Psoas muscle (tissue), 8 donors: ENCODE measurements around the gene RNF135. TPM values are rescaled to one million over a fixed set of nuclear protein-coding genes. Genes with fewer than 3 reads are reported as not detected.
A peak's percentile ranks its signal among the peaks of the same experiment; 100 is the strongest.
"Not testable (repeated sequence)": the region's sequence is repeated elsewhere in the genome, so short reads cannot be mapped to it uniquely, and the experiment has no call there.

ENCODE experiments used
- ATAC-seq, 4 donors: fragments of 200-7000 bp; cut with Tn5 transposase; one replicate each; pipeline ENCODE4 v1.9.1; 2020; ENCODE audit warnings: moderate library complexity in 3 of 4, mild to moderate bottlenecking in 2 of 4
- DNase-seq, 2 donors: peaks; one replicate each; pipeline ENCODE4 v3.0.0-alpha.2; 2020
- H3K27ac ChIP-seq: fragments of 200-600 bp; one replicate; pipeline ENCODE4 v1.8.0; 2022
- H3K27me3 ChIP-seq, 3 donors: fragments of 200-600 bp in 1 of 3; one replicate each; pipeline versions ENCODE4 v1.6.1 to v1.8.0; 2013 to 2022; ENCODE audit warnings: low read length in 2 of 3, mild to moderate bottlenecking in 2 of 3, moderate library complexity in 1 of 3; ENCODE audit not compliant: insufficient read depth in 3 of 3
- H3K36me3 ChIP-seq, 2 donors: fragments of 200-600 bp in 1 of 2; one replicate each; pipeline versions ENCODE4 v1.6.1 to v1.8.0; 2013 to 2022; ENCODE audit warnings: low read depth in 1 of 2, mild to moderate bottlenecking in 1 of 2, moderate library complexity in 1 of 2; ENCODE audit not compliant: insufficient read depth in 1 of 2
- H3K4me1 ChIP-seq: fragments of 200-600 bp; one replicate; pipeline ENCODE4 v1.8.0; 2022
- H3K4me3 ChIP-seq: fragments of 200-600 bp; one replicate; pipeline ENCODE4 v1.8.0; 2022; ENCODE audit warnings: mild to moderate bottlenecking
- H3K9me3 ChIP-seq: fragments of 200-600 bp; one replicate; pipeline ENCODE4 v1.8.0; 2022
- WGBS, 3 donors: extraction: QIAGEN DNeasy Blood & Tissue Kit; methylation state at CpG; one replicate each; pipeline versions ENCODE4 v1.1.6 to v1.1.7; 2013; 5-methylcytosine and 5-hydroxymethylcytosine counted together
- intact Hi-C, 2 donors: fragments of 100-400 bp; cut with DNase I; formaldehyde crosslinking; loops; one replicate each; pipeline versions ENCODE4 v1.11.0 to v1.14.2; 2022
- polyA plus RNA-seq, 3 donors: library from polyadenylated mRNA; stranded (reverse); fragments of 200-250 nt; gene quantifications; one replicate each; pipeline ENCODE4 v1.2.3, GENCODE V29; 2013
- total RNA-seq, 4 donors: library from RNA; stranded (reverse); fragmentation: NEBNext Ultra II Directional in 2 of 4; extraction: Animal tissue kit (Norgen Biotek cat#: 25700) in 2 of 4; gene quantifications; one replicate each; pipeline versions ENCODE4 v1.2.1 to v1.2.4, GENCODE V29; 2021 to 2023
- TF ChIP-seq, protein P1 (sequence below): fragments of 200-600 bp; IDR thresholded peaks from one replicate; pipeline ENCODE4 v1.8.0; 2022; ENCODE audit warnings: antibody characterized with exemption
- donor health status: healthy with polysubstance abuse.
- donor health status: DM: no; HTN: no; CAD: no; lungs with moderate emphysema.
- donor health status: Bipolar disorder and iron deficiency.
- donor health status: healthy.
- donor health status: DM: yes; HTN: yes; CAD: no.
- donor health status: DM: no; HTN: no; CAD: no.
- donor health status: DM: no; HTN: no; CAD: no.
- donor health status: DM: yes; HTN: yes; CAD: no.

Gene RNF135
- total and polyA plus RNA-seq, 7 donors, result 2.4 to 7.3 (median 5.8) TPM

DNA sequence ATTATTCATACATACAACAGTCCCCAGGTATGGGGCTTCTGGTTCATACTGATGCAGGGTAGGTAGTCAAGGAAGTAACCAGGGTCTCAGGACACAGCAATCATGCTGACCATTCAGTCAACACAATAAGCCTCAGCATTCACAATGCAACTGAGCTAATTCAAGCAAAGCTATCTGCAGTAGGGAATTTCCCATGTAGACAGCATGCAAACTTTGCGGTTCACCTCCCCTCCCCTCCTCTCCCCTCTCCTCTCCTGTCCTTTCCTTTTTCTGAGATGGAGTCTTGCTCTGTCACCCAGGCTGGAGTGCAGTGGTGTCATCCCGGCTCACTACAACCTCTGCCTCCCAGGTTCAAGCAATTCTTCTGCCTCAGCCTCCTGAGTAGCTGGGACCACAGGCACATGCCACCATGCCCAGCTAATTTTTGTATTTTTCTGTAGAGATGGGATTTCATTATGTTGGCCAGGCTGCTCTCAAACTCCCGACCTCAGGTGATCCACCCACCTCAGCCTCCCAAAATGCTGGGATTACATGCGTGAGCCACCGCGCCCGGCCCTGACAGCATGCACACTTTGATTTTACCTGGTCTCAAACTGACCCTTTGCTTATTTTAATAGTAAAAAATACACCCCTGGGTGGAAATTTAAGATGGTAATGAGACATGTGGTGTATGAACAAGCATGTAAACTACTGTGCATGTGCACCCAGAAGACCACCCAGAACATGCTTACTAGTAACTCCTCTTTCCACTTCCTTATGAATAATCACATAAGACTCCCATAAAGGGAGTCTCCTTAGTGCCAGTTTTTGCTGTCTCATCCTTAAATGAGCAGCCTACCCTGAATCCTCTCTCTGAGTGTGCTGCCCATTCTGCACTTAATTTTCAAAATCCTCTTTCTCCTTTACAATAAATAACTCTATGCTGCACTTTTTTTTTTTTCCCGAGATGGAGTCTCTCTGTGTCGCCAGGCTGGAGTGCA is 9.3 kb upstream of the RNF135 start:
- ATAC-seq, result no peak
- peak in 1 of 2 donors; percentile 10 for DNase-seq
- H3K9me3 ChIP-seq, result no peaks in the 10 kb centered on the region
- no peak overlapping the region for H3K27ac ChIP-seq
- H3K4me3 ChIP-seq, result no peak overlapping the region
- no peaks in the 10 kb centered on the region for H3K27me3 ChIP-seq
- 80 to 85% (median 84%) methylated on average over 9 of the region's 9 CpGs for WGBS, 3 donors
- intact Hi-C loops, result no loop called here
- H3K36me3 ChIP-seq, result no peaks in the 10 kb centered on the region
- TF ChIP-seq, protein P1, sequence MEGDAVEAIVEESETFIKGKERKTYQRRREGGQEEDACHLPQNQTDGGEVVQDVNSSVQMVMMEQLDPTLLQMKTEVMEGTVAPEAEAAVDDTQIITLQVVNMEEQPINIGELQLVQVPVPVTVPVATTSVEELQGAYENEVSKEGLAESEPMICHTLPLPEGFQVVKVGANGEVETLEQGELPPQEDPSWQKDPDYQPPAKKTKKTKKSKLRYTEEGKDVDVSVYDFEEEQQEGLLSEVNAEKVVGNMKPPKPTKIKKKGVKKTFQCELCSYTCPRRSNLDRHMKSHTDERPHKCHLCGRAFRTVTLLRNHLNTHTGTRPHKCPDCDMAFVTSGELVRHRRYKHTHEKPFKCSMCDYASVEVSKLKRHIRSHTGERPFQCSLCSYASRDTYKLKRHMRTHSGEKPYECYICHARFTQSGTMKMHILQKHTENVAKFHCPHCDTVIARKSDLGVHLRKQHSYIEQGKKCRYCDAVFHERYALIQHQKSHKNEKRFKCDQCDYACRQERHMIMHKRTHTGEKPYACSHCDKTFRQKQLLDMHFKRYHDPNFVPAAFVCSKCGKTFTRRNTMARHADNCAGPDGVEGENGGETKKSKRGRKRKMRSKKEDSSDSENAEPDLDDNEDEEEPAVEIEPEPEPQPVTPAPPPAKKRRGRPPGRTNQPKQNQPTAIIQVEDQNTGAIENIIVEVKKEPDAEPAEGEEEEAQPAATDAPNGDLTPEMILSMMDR, result no peak
- no peaks in the 10 kb centered on the region for H3K4me1 ChIP-seq

GRCh38 chr17:30964312-30964711 is 6.5 kb upstream of the RNF135 start:
- H3K27me3 ChIP-seq, H3K9me3 ChIP-seq, ATAC-seq, H3K4me3 ChIP-seq, intact Hi-C loops, H3K4me1 ChIP-seq, H3K27ac ChIP-seq, H3K36me3 ChIP-seq: not testable (repeated sequence)
- peak in 1 of 2 donors; percentile 29 for DNase-seq
- WGBS, 3 donors, result 91 to 96% (median 91%) methylated on average over 8 of the region's 8 CpGs

DNA sequence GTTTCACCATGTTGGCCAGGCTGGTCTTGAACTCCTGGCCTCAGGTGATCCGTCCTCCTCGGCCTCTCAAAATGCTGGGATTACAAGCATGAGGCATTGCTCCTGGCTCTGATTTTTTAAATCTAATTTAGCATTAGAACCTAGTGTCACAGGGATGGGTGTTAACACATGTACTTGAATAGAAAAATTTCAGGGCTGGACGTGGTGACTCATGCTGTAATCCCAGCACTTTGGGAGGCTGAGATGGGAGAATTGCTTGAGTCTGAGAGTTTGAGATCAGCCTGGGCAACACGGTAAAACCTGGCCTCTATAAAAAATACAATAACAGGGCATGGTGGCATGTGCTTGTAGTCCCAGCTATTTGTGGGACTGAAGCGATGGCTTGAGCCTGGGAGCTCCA is 6.0 kb upstream of the RNF135 start:
- intact Hi-C loops, result no loop called here
- TF ChIP-seq, protein P1, result no peak
- Histone ChIP-seq H3K27ac (no peak overlapping the region), H3K27me3 (no peaks in the 10 kb centered on the region), H3K4me1 (no peaks in the 10 kb centered on the region), H3K9me3 (no peaks in the 10 kb centered on the region), H3K36me3 (no peaks in the 10 kb centered on the region), H3K4me3 (no peak overlapping the region)
- WGBS, 3 donors, result 77 to 82% (median 78%) methylated on average over 5 of the region's 5 CpGs
- DNase-seq (peak in 1 of 2 donors; percentile 6), ATAC-seq (no peak)

GRCh38 chr17:30965686-30966085 is 5.2 kb upstream of the RNF135 start:
- DNase-seq, result peak in 1 of 2 donors; percentile 8
- 83 to 87% (median 87%) methylated on average over 3 of the region's 3 CpGs for WGBS, 3 donors
- intact Hi-C loops, result loop anchor here in 1 of 2 donors (2.0 kb wide), 1 partner anchor 21 kb away; no protein-coding TSS in a partner anchor

GRCh38 chr17:30967911-30968310 is 2.9 kb upstream of the RNF135 start:
- H3K9me3 ChIP-seq, result not testable (repeated sequence)

More at GRCh38 chr17:30965686-30966085, 5.2 kb upstream of the RNF135 start:
- no peaks in the 10 kb centered on the region for H3K27me3 ChIP-seq
- H3K36me3 ChIP-seq, result no peaks in the 10 kb centered on the region
- TF ChIP-seq, protein P1, result no peak
- ATAC-seq, result no peak
- no peaks in the 10 kb centered on the region for H3K9me3 ChIP-seq
- no peaks in the 10 kb centered on the region for H3K4me1 ChIP-seq
- no peak overlapping the region for H3K27ac ChIP-seq
- no peak overlapping the region for H3K4me3 ChIP-seq

More at GRCh38 chr17:30967911-30968310, 2.9 kb upstream of the RNF135 start:
- 94 to 97% (median 94%) methylated on average over 13 of the region's 13 CpGs for WGBS, 3 donors
- H3K27ac ChIP-seq, ATAC-seq, H3K27me3 ChIP-seq, H3K4me1 ChIP-seq, H3K36me3 ChIP-seq, H3K4me3 ChIP-seq: not testable (repeated sequence)
- peak in 1 of 2 donors; percentile 19 for DNase-seq
- intact Hi-C loops, result loop anchor here in 1 of 2 donors (2.0 kb wide), 1 partner anchor 19 kb away; no protein-coding TSS in a partner anchor
